HepG2 (cell line): ENCODE data around the gene CCDC150. TPM values are rescaled to one million over a fixed set of nuclear protein-coding genes. Genes with fewer than 3 reads are reported as not detected.

ENCODE experiments used
- CHD2 ChIP-seq: IDR thresholded peaks from 2 replicates; pipeline ENCODE4 v1.6.1; 2011; ENCODE audit warnings: low read depth, low read length, improper control_type of control experiment
- DNMT1 ChIP-seq: sonication (generic); formaldehyde crosslinking; IDR thresholded peaks from 2 replicates; pipeline ENCODE4 v1.5.1; 2020; ENCODE audit warnings: mild to moderate bottlenecking, missing genetic modification reagents
- ETV6 ChIP-seq: sonication (generic); formaldehyde crosslinking; conservative IDR thresholded peaks from 2 replicates; pipeline ENCODE4 v1.4.0; 2020; ENCODE audit warnings: missing genetic modification reagents
- NFIC ChIP-seq: IDR thresholded peaks from 2 replicates; pipeline ENCODE4 v1.6.1; 2012; ENCODE audit warnings: mild to moderate bottlenecking, low read length, inconsistent platforms
- SETDB1 ChIP-seq: sonication (generic); formaldehyde crosslinking; IDR thresholded peaks from 2 replicates; pipeline ENCODE4 v1.5.1; 2020; ENCODE audit warnings: missing genetic modification reagents, mild to moderate bottlenecking, borderline replicate concordance
- ZBTB7A ChIP-seq: sonication (generic); formaldehyde crosslinking; IDR thresholded peaks from 2 replicates; pipeline ENCODE4 v1.8.0; 2022; ENCODE audit warnings: mild to moderate bottlenecking, missing genetic modification reagents
- ZFAT ChIP-seq: sonication (generic); formaldehyde crosslinking; conservative IDR thresholded peaks from 2 replicates; pipeline ENCODE4 v1.8.1; 2023; ENCODE audit warnings: missing genetic modification reagents, inconsistent platforms
- ZNF12 ChIP-seq: sonication (generic); formaldehyde crosslinking; IDR thresholded peaks from 2 replicates; pipeline ENCODE4 v1.5.0; 2020; ENCODE audit warnings: missing genetic modification reagents
- ZNF251 ChIP-seq: sonication (generic); formaldehyde crosslinking; IDR thresholded peaks from 2 replicates; pipeline ENCODE4 v1.9.0; 2021; ENCODE audit warnings: mild to moderate bottlenecking, missing genetic modification reagents
- ZNF253 ChIP-seq: sonication (generic); formaldehyde crosslinking; IDR thresholded peaks from 2 replicates; pipeline ENCODE4 v1.8.0; 2022; ENCODE audit warnings: mild to moderate bottlenecking, missing genetic modification reagents, borderline replicate concordance
- ZNF484 ChIP-seq: sonication (generic); formaldehyde crosslinking; IDR thresholded peaks from 2 replicates; pipeline ENCODE4 v1.5.1; 2020; ENCODE audit warnings: mild to moderate bottlenecking, low read depth, missing genetic modification reagents, borderline replicate concordance
- ZNF546 ChIP-seq: sonication (generic); formaldehyde crosslinking; conservative IDR thresholded peaks from 2 replicates; pipeline ENCODE4 v1.8.1; 2023; ENCODE audit warnings: mild to moderate bottlenecking, missing genetic modification reagents
- polyA plus RNA-seq, 8 experiments: library from polyadenylated mRNA; depleted of rRNA in 3 of 8; stranded (reverse) in 7 of 8; unstranded in 1 of 8; fragments of >200 nt; fragmentation: Illumina TruSeq in 4 of 8; extraction: Trizol in 4 of 8; gene quantifications; 2 replicates each; pipeline versions ENCODE4 v1.2.1 to v1.2.3, GENCODE V29; 2011 to 2016; ENCODE audit warnings: low read depth in 4 of 8, missing spikeins in 1 of 8, mixed read lengths in 1 of 8; ENCODE audit not compliant: insufficient read depth in 1 of 8
- total RNA-seq, 5 experiments: library from RNA; depleted of rRNA; stranded (reverse); fragments of >200 nt; fragmentation: Illumina TruSeq; extraction: Trizol; gene quantifications; 2 replicates each; pipeline ENCODE4 v1.2.3, GENCODE V29; 2016; ENCODE audit warnings: low read depth in 1 of 5
- TF ChIP-seq, protein P1 (sequence below): sonication (generic); formaldehyde crosslinking; IDR thresholded peaks from 2 replicates; pipeline ENCODE4 v1.4.0; 2020; ENCODE audit warnings: missing genetic modification reagents, borderline replicate concordance
- TF ChIP-seq, protein P2 (sequence below): sonication (generic); formaldehyde crosslinking; IDR thresholded peaks from 2 replicates; pipeline ENCODE4 v1.4.0; 2020; ENCODE audit warnings: missing genetic modification reagents
- TF ChIP-seq, protein P3 (sequence below): sonication (generic); formaldehyde crosslinking; IDR thresholded peaks from 2 replicates; pipeline ENCODE4 v1.4.0; 2020; ENCODE audit warnings: missing genetic modification reagents
- TF ChIP-seq, protein P4 (sequence below): sonication (generic); formaldehyde crosslinking; IDR thresholded peaks from 2 replicates; pipeline ENCODE4 v1.5.1; 2020; ENCODE audit warnings: mild to moderate bottlenecking, missing genetic modification reagents, moderate library complexity

Gene CCDC150
- total and polyA plus RNA-seq, 2 of the 13 experiments (the other 11 are each of a cell fraction or from before 2014, with no cell fraction given): 14.9 to 32.6 TPM

DNA sequence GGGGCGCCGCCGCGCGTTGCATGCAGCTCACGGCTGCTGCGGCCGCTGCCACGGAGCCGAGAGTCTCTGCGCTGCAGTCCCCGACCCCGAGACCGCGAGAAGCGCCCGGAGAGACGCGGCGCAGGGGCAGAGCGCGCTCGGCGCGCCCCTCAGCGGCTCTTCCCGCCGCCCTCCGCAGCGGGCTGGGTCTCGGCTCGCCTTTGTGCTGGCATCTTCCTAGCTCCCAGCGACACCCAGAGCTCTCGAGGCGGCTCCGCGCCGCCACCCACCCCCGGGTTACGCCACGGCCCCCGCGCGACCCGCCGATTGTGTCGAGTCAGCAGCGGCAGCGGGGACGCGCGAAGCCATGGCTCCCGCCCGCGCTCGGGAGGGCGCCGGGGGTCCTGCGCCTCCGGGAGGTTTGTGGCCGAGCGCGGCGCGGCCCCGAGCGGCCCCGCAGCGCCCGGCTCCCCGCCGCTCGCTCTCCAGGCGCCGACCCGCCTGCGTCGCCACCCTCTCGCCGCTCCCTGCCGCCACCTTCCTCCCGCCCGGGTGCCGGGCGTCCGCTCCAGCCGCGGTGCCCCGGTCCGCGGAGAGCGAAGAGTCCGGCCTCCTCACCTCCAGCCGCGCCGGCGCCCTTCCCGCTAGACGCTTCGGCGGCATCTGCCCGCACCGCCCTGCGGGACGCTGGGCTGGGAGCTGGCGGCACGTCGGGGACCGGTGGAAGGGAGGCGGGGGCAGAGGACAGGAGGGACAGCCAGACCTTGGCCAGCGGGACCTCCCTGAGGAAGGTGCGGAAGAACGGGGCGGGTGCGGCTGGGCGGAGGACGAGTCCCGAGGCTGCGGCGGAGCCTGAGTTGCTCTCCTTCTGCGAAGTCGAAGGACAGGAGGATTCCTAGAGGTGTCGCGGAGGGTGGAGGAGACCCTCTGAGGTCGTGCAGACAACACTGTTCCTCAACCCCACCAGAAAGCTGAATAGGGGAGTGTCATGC is 46.3 kb upstream of the CCDC150 start, which contains the start of gene HECW2 (continued):
- TF ChIP-seq, protein P1, sequence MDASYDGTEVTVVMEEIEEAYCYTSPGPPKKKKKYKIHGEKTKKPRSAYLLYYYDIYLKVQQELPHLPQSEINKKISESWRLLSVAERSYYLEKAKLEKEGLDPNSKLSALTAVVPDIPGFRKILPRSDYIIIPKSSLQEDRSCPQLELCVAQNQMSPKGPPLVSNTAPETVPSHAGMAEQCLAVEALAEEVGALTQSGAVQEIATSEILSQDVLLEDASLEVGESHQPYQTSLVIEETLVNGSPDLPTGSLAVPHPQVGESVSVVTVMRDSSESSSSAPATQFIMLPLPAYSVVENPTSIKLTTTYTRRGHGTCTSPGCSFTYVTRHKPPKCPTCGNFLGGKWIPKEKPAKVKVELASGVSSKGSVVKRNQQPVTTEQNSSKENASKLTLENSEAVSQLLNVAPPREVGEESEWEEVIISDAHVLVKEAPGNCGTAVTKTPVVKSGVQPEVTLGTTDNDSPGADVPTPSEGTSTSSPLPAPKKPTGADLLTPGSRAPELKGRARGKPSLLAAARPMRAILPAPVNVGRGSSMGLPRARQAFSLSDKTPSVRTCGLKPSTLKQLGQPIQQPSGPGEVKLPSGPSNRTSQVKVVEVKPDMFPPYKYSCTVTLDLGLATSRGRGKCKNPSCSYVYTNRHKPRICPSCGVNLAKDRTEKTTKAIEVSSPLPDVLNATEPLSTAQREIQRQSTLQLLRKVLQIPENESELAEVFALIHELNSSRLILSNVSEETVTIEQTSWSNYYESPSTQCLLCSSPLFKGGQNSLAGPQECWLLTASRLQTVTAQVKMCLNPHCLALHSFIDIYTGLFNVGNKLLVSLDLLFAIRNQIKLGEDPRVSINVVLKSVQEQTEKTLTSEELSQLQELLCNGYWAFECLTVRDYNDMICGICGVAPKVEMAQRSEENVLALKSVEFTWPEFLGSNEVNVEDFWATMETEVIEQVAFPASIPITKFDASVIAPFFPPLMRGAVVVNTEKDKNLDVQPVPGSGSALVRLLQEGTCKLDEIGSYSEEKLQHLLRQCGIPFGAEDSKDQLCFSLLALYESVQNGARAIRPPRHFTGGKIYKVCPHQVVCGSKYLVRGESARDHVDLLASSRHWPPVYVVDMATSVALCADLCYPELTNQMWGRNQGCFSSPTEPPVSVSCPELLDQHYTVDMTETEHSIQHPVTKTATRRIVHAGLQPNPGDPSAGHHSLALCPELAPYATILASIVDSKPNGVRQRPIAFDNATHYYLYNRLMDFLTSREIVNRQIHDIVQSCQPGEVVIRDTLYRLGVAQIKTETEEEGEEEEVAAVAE (CRISPR knock-in tag): no peak
- TF ChIP-seq, protein P2, sequence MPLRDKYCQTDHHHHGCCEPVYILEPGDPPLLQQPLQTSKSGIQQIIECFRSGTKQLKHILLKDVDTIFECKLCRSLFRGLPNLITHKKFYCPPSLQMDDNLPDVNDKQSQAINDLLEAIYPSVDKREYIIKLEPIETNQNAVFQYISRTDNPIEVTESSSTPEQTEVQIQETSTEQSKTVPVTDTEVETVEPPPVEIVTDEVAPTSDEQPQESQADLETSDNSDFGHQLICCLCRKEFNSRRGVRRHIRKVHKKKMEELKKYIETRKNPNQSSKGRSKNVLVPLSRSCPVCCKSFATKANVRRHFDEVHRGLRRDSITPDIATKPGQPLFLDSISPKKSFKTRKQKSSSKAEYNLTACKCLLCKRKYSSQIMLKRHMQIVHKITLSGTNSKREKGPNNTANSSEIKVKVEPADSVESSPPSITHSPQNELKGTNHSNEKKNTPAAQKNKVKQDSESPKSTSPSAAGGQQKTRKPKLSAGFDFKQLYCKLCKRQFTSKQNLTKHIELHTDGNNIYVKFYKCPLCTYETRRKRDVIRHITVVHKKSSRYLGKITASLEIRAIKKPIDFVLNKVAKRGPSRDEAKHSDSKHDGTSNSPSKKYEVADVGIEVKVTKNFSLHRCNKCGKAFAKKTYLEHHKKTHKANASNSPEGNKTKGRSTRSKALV (CRISPR knock-in tag): peak; percentile 81
- TF ChIP-seq ZFAT (CRISPR knock-in tag) (no peak), ETV6 (CRISPR knock-in tag) (no peak), NFIC (no peak), ZNF546 (CRISPR knock-in tag) (0 out of 2 replicates have a peak, but pooled peaks have one; percentile 46), ZNF251 (no peak), ZNF253 (CRISPR knock-in tag) (no peak), DNMT1 (CRISPR knock-in tag) (no peak), ZNF484 (CRISPR knock-in tag) (no peak), ZBTB7A (CRISPR knock-in tag) (no peak), CHD2 (peak; percentile 52; the same call in 1 of the 2 replicates), SETDB1 (no peak), ZNF12 (CRISPR knock-in tag) (no peak)
- TF ChIP-seq, protein P3, sequence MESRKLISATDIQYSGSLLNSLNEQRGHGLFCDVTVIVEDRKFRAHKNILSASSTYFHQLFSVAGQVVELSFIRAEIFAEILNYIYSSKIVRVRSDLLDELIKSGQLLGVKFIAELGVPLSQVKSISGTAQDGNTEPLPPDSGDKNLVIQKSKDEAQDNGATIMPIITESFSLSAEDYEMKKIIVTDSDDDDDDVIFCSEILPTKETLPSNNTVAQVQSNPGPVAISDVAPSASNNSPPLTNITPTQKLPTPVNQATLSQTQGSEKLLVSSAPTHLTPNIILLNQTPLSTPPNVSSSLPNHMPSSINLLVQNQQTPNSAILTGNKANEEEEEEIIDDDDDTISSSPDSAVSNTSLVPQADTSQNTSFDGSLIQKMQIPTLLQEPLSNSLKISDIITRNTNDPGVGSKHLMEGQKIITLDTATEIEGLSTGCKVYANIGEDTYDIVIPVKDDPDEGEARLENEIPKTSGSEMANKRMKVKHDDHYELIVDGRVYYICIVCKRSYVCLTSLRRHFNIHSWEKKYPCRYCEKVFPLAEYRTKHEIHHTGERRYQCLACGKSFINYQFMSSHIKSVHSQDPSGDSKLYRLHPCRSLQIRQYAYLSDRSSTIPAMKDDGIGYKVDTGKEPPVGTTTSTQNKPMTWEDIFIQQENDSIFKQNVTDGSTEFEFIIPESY (CRISPR knock-in tag): no peak
- TF ChIP-seq, protein P4, sequence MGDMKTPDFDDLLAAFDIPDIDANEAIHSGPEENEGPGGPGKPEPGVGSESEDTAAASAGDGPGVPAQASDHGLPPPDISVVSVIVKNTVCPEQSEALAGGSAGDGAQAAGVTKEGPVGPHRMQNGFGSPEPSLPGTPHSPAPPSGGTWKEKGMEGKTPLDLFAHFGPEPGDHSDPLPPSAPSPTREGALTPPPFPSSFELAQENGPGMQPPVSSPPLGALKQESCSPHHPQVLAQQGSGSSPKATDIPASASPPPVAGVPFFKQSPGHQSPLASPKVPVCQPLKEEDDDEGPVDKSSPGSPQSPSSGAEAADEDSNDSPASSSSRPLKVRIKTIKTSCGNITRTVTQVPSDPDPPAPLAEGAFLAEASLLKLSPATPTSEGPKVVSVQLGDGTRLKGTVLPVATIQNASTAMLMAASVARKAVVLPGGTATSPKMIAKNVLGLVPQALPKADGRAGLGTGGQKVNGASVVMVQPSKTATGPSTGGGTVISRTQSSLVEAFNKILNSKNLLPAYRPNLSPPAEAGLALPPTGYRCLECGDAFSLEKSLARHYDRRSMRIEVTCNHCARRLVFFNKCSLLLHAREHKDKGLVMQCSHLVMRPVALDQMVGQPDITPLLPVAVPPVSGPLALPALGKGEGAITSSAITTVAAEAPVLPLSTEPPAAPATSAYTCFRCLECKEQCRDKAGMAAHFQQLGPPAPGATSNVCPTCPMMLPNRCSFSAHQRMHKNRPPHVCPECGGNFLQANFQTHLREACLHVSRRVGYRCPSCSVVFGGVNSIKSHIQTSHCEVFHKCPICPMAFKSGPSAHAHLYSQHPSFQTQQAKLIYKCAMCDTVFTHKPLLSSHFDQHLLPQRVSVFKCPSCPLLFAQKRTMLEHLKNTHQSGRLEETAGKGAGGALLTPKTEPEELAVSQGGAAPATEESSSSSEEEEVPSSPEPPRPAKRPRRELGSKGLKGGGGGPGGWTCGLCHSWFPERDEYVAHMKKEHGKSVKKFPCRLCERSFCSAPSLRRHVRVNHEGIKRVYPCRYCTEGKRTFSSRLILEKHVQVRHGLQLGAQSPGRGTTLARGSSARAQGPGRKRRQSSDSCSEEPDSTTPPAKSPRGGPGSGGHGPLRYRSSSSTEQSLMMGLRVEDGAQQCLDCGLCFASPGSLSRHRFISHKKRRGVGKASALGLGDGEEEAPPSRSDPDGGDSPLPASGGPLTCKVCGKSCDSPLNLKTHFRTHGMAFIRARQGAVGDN (CRISPR knock-in tag): peak; percentile 62
